ENCODE measurements around the gene NAA80.

DNA sequence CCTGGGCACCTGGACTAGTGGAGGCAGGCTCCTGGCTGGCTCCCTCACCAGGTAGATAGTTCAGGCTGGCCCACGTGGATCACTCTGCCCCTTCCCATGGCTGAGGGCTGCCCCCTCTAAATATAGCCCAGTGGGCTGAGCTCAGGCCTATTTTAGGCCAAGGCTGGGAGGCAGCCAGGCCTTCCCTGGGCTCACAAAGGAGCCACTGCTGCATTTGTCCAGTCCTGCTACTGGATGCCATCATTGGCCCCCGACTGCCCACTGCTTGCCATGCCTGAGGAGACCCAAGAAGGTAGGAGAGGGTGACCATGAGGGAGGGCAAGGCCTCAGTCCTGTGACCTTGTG is 20.4 kb downstream of the NAA80 start, which contains the start of gene LSMEM2:
- no peak for TF ChIP-seq CTCF (IDR thresholded peaks at IDR 0.05)
- no peak for TF ChIP-seq POLR2A (IDR thresholded peaks at IDR 0.05)

Data from body of pancreas (tissue), 4 donors.